ENCODE data around the gene LRRC51. TPM values are rescaled to one million over a fixed set of nuclear protein-coding genes. Genes with fewer than 3 reads are reported as not detected.

Gene LRRC51
- total and polyA plus RNA-seq, 2 donors (not counting 3 experiments of a cell fraction or from before 2014, with no cell fraction given), result 3.5 to 6.1 TPM

- Histone ChIP-seq H3K79me2 (ENCODE audit: control insufficient read depth, insufficient read depth, low read length) (peaks cover 66% of the 10 kb centered on the region), H3K4me1 (ENCODE audit: control insufficient read depth, extremely low read depth, insufficient read depth, low read length) (peaks cover 36% of the 10 kb centered on the region), H3K9ac (replicated peaks; ENCODE audit: extremely low read depth, insufficient read depth, low read length) (no peak overlapping the region), H3K9me1 (replicated peaks; ENCODE audit: control insufficient read depth, extremely low read depth, insufficient read depth, low read length) (no peaks in the 10 kb centered on the region), H4K20me1 (replicated peaks; ENCODE audit: control insufficient read depth, extremely low read depth, insufficient read depth, low read length) (peaks cover 4% of the 10 kb centered on the region), H3K27ac (ENCODE audit: insufficient read depth, low read depth, low read length) (no peak overlapping the region), H2AFZ (ENCODE audit: low read depth, low read length) (no peak overlapping the region), H3K27me3 (ENCODE audit: control insufficient read depth in 2 of 2, insufficient read depth in 2 of 2, low read length in 2 of 2) (no peaks in the 10 kb centered on the region), H3K9me3 (replicated peaks; ENCODE audit: control insufficient read depth, insufficient read depth, low read length) (no peaks in the 10 kb centered on the region), H3K36me3 (ENCODE audit: control insufficient read depth in 2 of 2, extremely low read depth in 1 of 2, insufficient read depth in 2 of 2, low read length in 2 of 2) (peaks cover 4 to 5% of the 10 kb centered on the region in 2 experiments), H3K4me3 (replicated peaks in 1 of 3; ENCODE audit: insufficient read depth in 1 of 3, low read depth in 1 of 3, low read length in 3 of 3) (no peak overlapping the region), H3K4me2 (ENCODE audit: insufficient read depth, low read length) (no peak overlapping the region)
- intact Hi-C loops (cut with micrococcal nuclease) (no loop called here), dilution Hi-C loops (cut with MboI; ENCODE audit: extremely low pct_ligation_motif_present, low sequenced_read_pairs) (no loop called here)
- ChIA-PET CTCF (interaction anchor here (1.1 to 5.2 kb wide), 3 partner anchors 10 to 53 kb away, joined by 3 to 89 read pairs (median 48); no protein-coding TSS in a partner anchor), POLR2A (interaction anchor here (1.3 to 2.6 kb wide), 2 partner anchors 11 to 32 kb away, joined by 3 to 7 read pairs; no protein-coding TSS in a partner anchor)
- BruUV-seq (replicated peaks), result no TSS peak
- TF ChIP-seq POLR2A (IDR thresholded peaks at IDR 0.05; ENCODE audit: low read depth, low read length) (no peak), CTCF (IDR thresholded peaks at IDR 0.05; ENCODE audit: extremely low read depth in 1 of 2, insufficient read depth in 1 of 2, low read depth in 1 of 2, low read length in 2 of 2) (no peak), JUN (IDR thresholded peaks at IDR 0.05; ENCODE audit: borderline replicate concordance, insufficient read depth, insufficient read length, low read depth) (no peak), GATA2 (IDR thresholded peaks at IDR 0.05; ENCODE audit: insufficient read depth, insufficient read length, low read depth, low read length) (no peak), EZH2 (IDR thresholded peaks at IDR 0.05; ENCODE audit: borderline replicate concordance, low read depth, low read length, severe bottlenecking) (no peak), POLR2AphosphoS5 (IDR thresholded peaks at IDR 0.05; ENCODE audit: insufficient read depth, low read depth, low read length) (no peak), MYC (IDR thresholded peaks at IDR 0.05; ENCODE audit: low read depth, low read length) (no peak)
- FAIRE-seq (no peak), DNase-seq (ENCODE audit: low read depth, low spot score) (no peak)
Observed at GRCh38 chr11:72037554-72038311, 42.9 kb upstream of the LRRC51 start.

Measured in endothelial cell of umbilical vein (primary cell).